Stimulated activated naive CD8-positive, alpha-beta T cell treated with anti-CD3 and anti-CD28 coated beads, Interleukin-15, amount 100 ng/mL, for 72 hours (primary cell): Measurements from ENCODE around the gene SLX1B.
"Not testable (repeated sequence)": the region's sequence is repeated elsewhere in the genome, so short reads cannot be mapped to it uniquely, and the experiment has no call there.

Experiments used
- ATAC-seq: fragments of 150-1000 bp; cut with Tn5 transposase; 2 replicates; pipeline ENCODE4 v1.10.0; 2021; ENCODE audit warnings: mild to moderate bottlenecking, moderate library complexity
- DNase-seq, 2 donors: peaks; one replicate each; pipeline ENCODE4 v3.0.0; 2021 to 2022
- H3K27ac Mint-ChIP-seq, 2 donors: one replicate each; pipeline ENCODE4 v1.8.0; 2022; ENCODE audit warnings: mild to moderate bottlenecking in 2 of 2, mixed read lengths in 2 of 2, moderate library complexity in 2 of 2
- H3K27me3 Mint-ChIP-seq: one replicate; pipeline ENCODE4 v1.8.0; 2022; ENCODE audit warnings: mixed read lengths
- H3K4me1 Mint-ChIP-seq: one replicate; pipeline ENCODE4 v1.8.0; 2022; ENCODE audit warnings: mild to moderate bottlenecking, mixed read lengths
- H3K4me3 Mint-ChIP-seq, 2 donors: one replicate each; pipeline ENCODE4 v1.8.0; 2022; ENCODE audit warnings: mild to moderate bottlenecking in 2 of 2, mixed read lengths in 2 of 2, moderate library complexity in 1 of 2
- H3K9me3 Mint-ChIP-seq, 2 donors: one replicate each; pipeline ENCODE4 v1.8.0; 2022; ENCODE audit warnings: mixed read lengths in 2 of 2

The SLX1B gene

DNA sequence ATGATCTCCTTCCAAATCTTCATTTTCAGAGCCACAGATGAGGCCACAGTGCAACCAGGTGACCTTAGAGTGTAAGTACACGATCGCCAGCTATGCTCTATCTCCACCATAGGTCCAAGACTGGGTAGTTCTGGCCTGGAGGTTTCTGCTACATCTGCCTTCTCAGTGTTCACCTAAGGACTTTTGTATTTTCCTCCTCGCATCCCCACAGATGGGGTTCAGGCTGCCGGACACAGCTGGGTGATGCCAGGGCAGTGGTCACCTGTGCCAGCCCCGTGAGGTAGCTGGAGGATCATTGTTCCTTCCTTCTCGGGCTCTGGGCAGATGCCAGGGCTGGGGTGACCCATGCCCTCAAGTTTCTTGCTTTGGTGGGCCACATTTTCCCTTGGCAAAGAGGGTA, 52.0 kb downstream of the SLX1B start, which contains the start of gene NPIPB12:
NPIPB12 (minus strand) TSS at position 101 of the 400 bp plus-strand sequence.
- DNase-seq, H3K9me3 Mint-ChIP-seq, H3K27me3 Mint-ChIP-seq, ATAC-seq, H3K4me1 Mint-ChIP-seq, H3K4me3 Mint-ChIP-seq, H3K27ac Mint-ChIP-seq: not testable (repeated sequence)
